ENCODE data around the gene TRAF1. TPM values are rescaled to one million over a fixed set of nuclear protein-coding genes. Genes with fewer than 3 reads are reported as not detected.

Gene TRAF1
- total RNA-seq, 2 donors from 2014 or later, result 3.6 to 8.2 TPM

GRCh38 chr9:120918931-120919842, 7.4 kb downstream of the TRAF1 start:
- Histone ChIP-seq H3K9me3 (ENCODE audit: control insufficient read depth, low read length) (no peaks in the 10 kb centered on the region), H3K4me3 (ENCODE audit: low read length) (no peak overlapping the region), H3K27ac (ENCODE audit: low read depth, low read length) (peak overlapping the region; percentile 56), H3K9ac (ENCODE audit: extremely low read depth, low read length, poor library complexity, severe bottlenecking) (no peak overlapping the region), H3K36me3 (ENCODE audit: control insufficient read depth, insufficient read depth, low read length) (no peaks in the 10 kb centered on the region), H3K4me1 (ENCODE audit: control insufficient read depth, insufficient read depth, low read length) (peaks cover 21% of the 10 kb centered on the region), H3K27me3 (ENCODE audit: control insufficient read depth, insufficient read depth, low read length, poor library complexity, severe bottlenecking) (no peaks in the 10 kb centered on the region)
- no peak for TF ChIP-seq CTCF (conservative IDR thresholded peaks at IDR 0.05)
- peaks cover 2% of the 10 kb centered on the region for H3K9me3 Mint-ChIP-seq
- H3K27me3 Mint-ChIP-seq (ENCODE audit: insufficient read depth), result no peaks in the 10 kb centered on the region
- H3K36me3 Mint-ChIP-seq (ENCODE audit: low read depth), result no peaks in the 10 kb centered on the region
- 91% methylated on average over 13 to 20 of the region's 20 CpGs for WGBS, 2 experiments (ENCODE audit: insufficient coverage in 1 of 2, insufficient read length in 1 of 2)
- DNase-seq, result no peak
- H3K4me3 Mint-ChIP-seq, result no peak overlapping the region
- H3K27ac Mint-ChIP-seq, result no peak overlapping the region
- H3K4me1 Mint-ChIP-seq, result peaks cover 32% of the 10 kb centered on the region

- no peaks in the 10 kb centered on the region for H3K36me3 Mint-ChIP-seq (ENCODE audit: low read depth)
- H3K9ac ChIP-seq (ENCODE audit: extremely low read depth, low read length, poor library complexity, severe bottlenecking), result no peak overlapping the region
- TF ChIP-seq CTCF (conservative IDR thresholded peaks at IDR 0.05), result no peak
- H3K27ac Mint-ChIP-seq, result no peak overlapping the region
- no peak overlapping the region for H3K27ac ChIP-seq (ENCODE audit: low read depth, low read length)
- H3K9me3 ChIP-seq (ENCODE audit: control insufficient read depth, low read length), result no peaks in the 10 kb centered on the region
- peaks cover 32% of the 10 kb centered on the region for H3K4me1 Mint-ChIP-seq
- peaks cover 21% of the 10 kb centered on the region for H3K4me1 ChIP-seq (ENCODE audit: control insufficient read depth, insufficient read depth, low read length)
- no peaks in the 10 kb centered on the region for H3K36me3 ChIP-seq (ENCODE audit: control insufficient read depth, insufficient read depth, low read length)
- WGBS, 2 experiments (ENCODE audit: insufficient coverage in 1 of 2, insufficient read length in 1 of 2), result 94 to 98% methylated on average over 3 to 4 of the region's 4 CpGs
- no peaks in the 10 kb centered on the region for H3K27me3 ChIP-seq (ENCODE audit: control insufficient read depth, insufficient read depth, low read length, poor library complexity, severe bottlenecking)
- no peak overlapping the region for H3K4me3 Mint-ChIP-seq
- H3K4me3 ChIP-seq (ENCODE audit: low read length), result no peak overlapping the region
- H3K27me3 Mint-ChIP-seq (ENCODE audit: insufficient read depth), result no peaks in the 10 kb centered on the region
- H3K9me3 Mint-ChIP-seq, result peaks cover 2% of the 10 kb centered on the region
- DNase-seq, result no peak
These were observed 8.4 kb downstream of the TRAF1 start for GRCh38 chr9:120917929-120918762.

- no peak for DNase-seq
- Mint-ChIP-seq H3K36me3 (ENCODE audit: low read depth) (no peaks in the 10 kb centered on the region), H3K4me1 (peaks cover 28% of the 10 kb centered on the region), H3K4me3 (no peak overlapping the region), H3K27ac (no peak overlapping the region), H3K9me3 (peaks cover 2% of the 10 kb centered on the region), H3K27me3 (ENCODE audit: insufficient read depth) (no peaks in the 10 kb centered on the region)
- no peak overlapping the region for H3K27ac ChIP-seq (ENCODE audit: low read depth, low read length)
- 92 to 98% methylated on average over 8 of the region's 8 CpGs for whole genome bisulfite sequencing, 2 experiments (ENCODE audit: insufficient coverage in 1 of 2, insufficient read length in 1 of 2)
- no peaks in the 10 kb centered on the region for H3K36me3 ChIP-seq (ENCODE audit: control insufficient read depth, insufficient read depth, low read length)
- H3K9ac ChIP-seq (ENCODE audit: extremely low read depth, low read length, poor library complexity, severe bottlenecking), result no peak overlapping the region
- no peak overlapping the region for H3K4me3 ChIP-seq (ENCODE audit: low read length)
- H3K4me1 ChIP-seq (ENCODE audit: control insufficient read depth, insufficient read depth, low read length), result peaks cover 18% of the 10 kb centered on the region
- H3K27me3 ChIP-seq (ENCODE audit: control insufficient read depth, insufficient read depth, low read length, poor library complexity, severe bottlenecking), result no peaks in the 10 kb centered on the region
- no peak for TF ChIP-seq CTCF (conservative IDR thresholded peaks at IDR 0.05)
- H3K9me3 ChIP-seq (ENCODE audit: control insufficient read depth, low read length), result no peaks in the 10 kb centered on the region
These were observed 9.4 kb downstream of the TRAF1 start for GRCh38 chr9:120916991-120917880.

All from endodermal cell (in vitro differentiated cells).